DMS53 (cell line): ENCODE results near the gene IBTK.
A peak's percentile ranks its signal among the peaks of the same experiment; 100 is the strongest.
"Not testable (repeated sequence)": the region's sequence is repeated elsewhere in the genome, so short reads cannot be mapped to it uniquely, and the experiment has no call there.

Source experiments
- DNase-seq: peaks from one replicate; lab custom pipeline; 2025; lab: John Stamatoyannopoulos, UW

The IBTK gene

GRCh38 chr6:82247505-82248272 lies at the start of gene IBTK:
Gene IBTK (minus strand): TSS chr6:82247744. CDS start chr6:82240486, 7,258 bp downstream.
- peak; percentile 93 for DNase-seq

- no peak for DNase-seq
Measured at GRCh38 chr6:82283771-82284410, 36.3 kb upstream of the IBTK start.

- not testable (repeated sequence) for DNase-seq
Measured at GRCh38 chr6:82281550-82281949, 34.0 kb upstream of the IBTK start.

GRCh38 chr6:82277686-82278085 lies 30.1 kb upstream of the IBTK start:
- peak; percentile 5 for DNase-seq

- no peak for DNase-seq
Measured at GRCh38 chr6:82275686-82276085, 28.1 kb upstream of the IBTK start.

GRCh38 chr6:82273295-82273694 lies 25.8 kb upstream of the IBTK start:
- no peak for DNase-seq

- DNase-seq, result peak; percentile 69
Measured at GRCh38 chr6:82270881-82271635, 23.5 kb upstream of the IBTK start.

- no peak for DNase-seq
Measured at GRCh38 chr6:82268301-82268846, 20.8 kb upstream of the IBTK start.

- DNase-seq, result peak; percentile 23
Measured at GRCh38 chr6:82264824-82265223, 17.3 kb upstream of the IBTK start.

- no peak for DNase-seq
Measured at GRCh38 chr6:82264321-82264720, 16.8 kb upstream of the IBTK start.

- DNase-seq, result no peak
Measured at GRCh38 chr6:82263916-82264315, 16.4 kb upstream of the IBTK start.

GRCh38 chr6:82260997-82261732 lies 13.6 kb upstream of the IBTK start:
- DNase-seq, result no peak

GRCh38 chr6:82259389-82259788 lies 11.8 kb upstream of the IBTK start:
- DNase-seq, result no peak

- DNase-seq, result peak; percentile 54
Measured at GRCh38 chr6:82257088-82257774, 9.7 kb upstream of the IBTK start.

GRCh38 chr6:82254722-82255121 lies 7.2 kb upstream of the IBTK start:
- DNase-seq, result not testable (repeated sequence)

- DNase-seq, result peak; percentile 61
Measured at GRCh38 chr6:82251942-82252341, 4.4 kb upstream of the IBTK start.

GRCh38 chr6:82249381-82250253 lies 2.1 kb upstream of the IBTK start:
- DNase-seq, result no peak

- DNase-seq, result peak; percentile 83
Measured at GRCh38 chr6:82248273-82248735, 760 bp upstream of the IBTK start.

GRCh38 chr6:82246802-82247504 lies 591 bp downstream of the IBTK start:
- peak; percentile 63 for DNase-seq
